ENCODE results near the gene KISS1R.

- no peak for TF ChIP-seq CTCF (IDR thresholded peaks at IDR 0.05; ENCODE audit: low read depth, low read length)
- no peak for TF ChIP-seq EZH2phosphoT487 (IDR thresholded peaks at IDR 0.05; ENCODE audit: low read depth)
These were observed 44.9 kb downstream of the KISS1R start for GRCh38 chr19:961866-962620.
